BLaER1 (cell line): ENCODE results near the gene FAT2.

Experiments used
- H3K27ac ChIP-seq: shearing (Covaris generic); formaldehyde crosslinking; 2 replicates; pipeline ENCODE4 v1.8.1; 2022
- H3K27me3 ChIP-seq: shearing (Covaris generic); formaldehyde crosslinking; 2 replicates; pipeline ENCODE4 v1.8.1; 2022
- H3K36me3 ChIP-seq: shearing (Covaris generic); formaldehyde crosslinking; 2 replicates; pipeline ENCODE4 v1.8.1; 2022
- H3K4me1 ChIP-seq: shearing (Covaris generic); formaldehyde crosslinking; 2 replicates; pipeline ENCODE4 v1.8.1; 2022
- H3K4me2 ChIP-seq: shearing (Covaris generic); formaldehyde crosslinking; 2 replicates; pipeline ENCODE4 v1.8.1; 2022
- H3K4me3 ChIP-seq: shearing (Covaris generic); formaldehyde crosslinking; 2 replicates; pipeline ENCODE4 v1.8.1; 2022
- H3K9ac ChIP-seq: shearing (Covaris generic); formaldehyde crosslinking; 2 replicates; pipeline ENCODE4 v1.8.1; 2022
- H3K9me3 ChIP-seq: shearing (Covaris generic); formaldehyde crosslinking; 2 replicates; pipeline ENCODE4 v1.8.1; 2022
- H4K20me1 ChIP-seq: shearing (Covaris generic); formaldehyde crosslinking; 2 replicates; pipeline ENCODE4 v1.8.1; 2022
- Cebpa-rat ChIP-seq: shearing (Covaris generic); IDR thresholded peaks from 2 replicates; pipeline ENCODE4 v1.8.1; 2022

FAT2 gene

GRCh38 chr5:151557951-151558350 lies 33.2 kb downstream of the FAT2 start:
- H3K4me3 ChIP-seq, result no peak overlapping the region
- no peaks in the 10 kb centered on the region for H3K27me3 ChIP-seq
- H3K4me2 ChIP-seq, result no peak overlapping the region
- H3K4me1 ChIP-seq, result no peaks in the 10 kb centered on the region; the same call in 1 of the 2 replicates
- no peaks in the 10 kb centered on the region for H3K9me3 ChIP-seq
- no peaks in the 10 kb centered on the region for H4K20me1 ChIP-seq
- no peak overlapping the region for H3K27ac ChIP-seq
- H3K9ac ChIP-seq, result no peak overlapping the region
- no peak for TF ChIP-seq Cebpa-rat
- H3K36me3 ChIP-seq, result no peaks in the 10 kb centered on the region

- no peak for TF ChIP-seq Cebpa-rat
- Histone ChIP-seq H3K36me3 (no peaks in the 10 kb centered on the region), H3K9ac (no peak overlapping the region), H3K27me3 (no peaks in the 10 kb centered on the region), H3K4me2 (no peak overlapping the region), H3K9me3 (no peaks in the 10 kb centered on the region), H3K4me1 (no peaks in the 10 kb centered on the region; the same call in 1 of the 2 replicates), H4K20me1 (no peaks in the 10 kb centered on the region), H3K4me3 (no peak overlapping the region), H3K27ac (no peak overlapping the region)
These were observed 33.7 kb downstream of the FAT2 start for GRCh38 chr5:151557466-151557865.

- no peak for TF ChIP-seq Cebpa-rat
- Histone ChIP-seq H3K9ac (no peak overlapping the region), H3K27me3 (no peaks in the 10 kb centered on the region), H3K27ac (no peak overlapping the region), H3K4me2 (no peak overlapping the region), H4K20me1 (no peaks in the 10 kb centered on the region), H3K4me1 (no peaks in the 10 kb centered on the region; the same call in 1 of the 2 replicates), H3K4me3 (no peak overlapping the region), H3K9me3 (no peaks in the 10 kb centered on the region), H3K36me3 (no peaks in the 10 kb centered on the region)
These were observed 34.3 kb downstream of the FAT2 start for GRCh38 chr5:151556806-151557205.

GRCh38 chr5:151555760-151556576 lies 35.2 kb downstream of the FAT2 start:
- Histone ChIP-seq H3K9me3 (no peaks in the 10 kb centered on the region), H3K4me3 (no peak overlapping the region), H3K9ac (no peak overlapping the region), H3K4me2 (no peak overlapping the region), H3K36me3 (no peaks in the 10 kb centered on the region), H3K27me3 (no peaks in the 10 kb centered on the region), H3K4me1 (no peaks in the 10 kb centered on the region; the same call in 1 of the 2 replicates), H3K27ac (no peak overlapping the region), H4K20me1 (no peaks in the 10 kb centered on the region)
- TF ChIP-seq Cebpa-rat, result no peak

- no peak overlapping the region for H3K27ac ChIP-seq
- TF ChIP-seq Cebpa-rat, result no peak
- no peak overlapping the region for H3K4me3 ChIP-seq
- no peaks in the 10 kb centered on the region for H3K36me3 ChIP-seq
- no peaks in the 10 kb centered on the region; the same call in 1 of the 2 replicates for H3K4me1 ChIP-seq
- no peak overlapping the region for H3K9ac ChIP-seq
- H3K9me3 ChIP-seq, result no peaks in the 10 kb centered on the region
- H3K4me2 ChIP-seq, result no peak overlapping the region
- no peaks in the 10 kb centered on the region for H3K27me3 ChIP-seq
- H4K20me1 ChIP-seq, result no peaks in the 10 kb centered on the region
These were observed 37.4 kb downstream of the FAT2 start for GRCh38 chr5:151553695-151554094.

- H3K4me1 ChIP-seq, result no peaks in the 10 kb centered on the region; the same call in 1 of the 2 replicates
- no peak overlapping the region for H3K27ac ChIP-seq
- no peak overlapping the region for H3K4me3 ChIP-seq
- no peaks in the 10 kb centered on the region for H4K20me1 ChIP-seq
- TF ChIP-seq Cebpa-rat, result no peak
- H3K27me3 ChIP-seq, result no peaks in the 10 kb centered on the region
- no peaks in the 10 kb centered on the region for H3K9me3 ChIP-seq
- no peaks in the 10 kb centered on the region for H3K36me3 ChIP-seq
- no peak overlapping the region for H3K9ac ChIP-seq
- no peak overlapping the region for H3K4me2 ChIP-seq
These were observed 37.9 kb downstream of the FAT2 start for GRCh38 chr5:151553130-151553670.

GRCh38 chr5:151551985-151552384 lies 39.1 kb downstream of the FAT2 start:
- Histone ChIP-seq H4K20me1 (no peaks in the 10 kb centered on the region), H3K27me3 (no peaks in the 10 kb centered on the region), H3K4me1 (no peaks in the 10 kb centered on the region; the same call in 1 of the 2 replicates), H3K4me3 (no peak overlapping the region), H3K27ac (no peak overlapping the region), H3K36me3 (no peaks in the 10 kb centered on the region), H3K9ac (no peak overlapping the region), H3K4me2 (no peak overlapping the region), H3K9me3 (no peaks in the 10 kb centered on the region)
- TF ChIP-seq Cebpa-rat, result no peak

GRCh38 chr5:151550146-151550545 lies 41.0 kb downstream of the FAT2 start:
- H3K9me3 ChIP-seq, result no peaks in the 10 kb centered on the region
- no peaks in the 10 kb centered on the region for H3K27me3 ChIP-seq
- H3K9ac ChIP-seq, result no peak overlapping the region
- H3K36me3 ChIP-seq, result no peaks in the 10 kb centered on the region
- H4K20me1 ChIP-seq, result no peaks in the 10 kb centered on the region
- no peak for TF ChIP-seq Cebpa-rat
- H3K4me2 ChIP-seq, result no peak overlapping the region
- H3K4me3 ChIP-seq, result no peak overlapping the region
- H3K27ac ChIP-seq, result no peak overlapping the region
- no peaks in the 10 kb centered on the region for H3K4me1 ChIP-seq

GRCh38 chr5:151549713-151550112 lies 41.4 kb downstream of the FAT2 start:
- H3K4me3 ChIP-seq, result no peak overlapping the region

GRCh38 chr5:151547364-151547763 lies 43.8 kb downstream of the FAT2 start:
- no peak overlapping the region for H3K4me3 ChIP-seq
- no peak overlapping the region for H3K9ac ChIP-seq
- H3K27me3 ChIP-seq, result no peaks in the 10 kb centered on the region
- no peaks in the 10 kb centered on the region for H3K36me3 ChIP-seq
- H3K4me2 ChIP-seq, result no peak overlapping the region
- no peak for TF ChIP-seq Cebpa-rat
- H3K4me1 ChIP-seq, result no peaks in the 10 kb centered on the region
- H3K9me3 ChIP-seq, result no peaks in the 10 kb centered on the region
- H3K27ac ChIP-seq, result no peak overlapping the region
- no peaks in the 10 kb centered on the region for H4K20me1 ChIP-seq

More at GRCh38 chr5:151549713-151550112, 41.4 kb downstream of the FAT2 start:
- no peak overlapping the region for H3K27ac ChIP-seq
- no peaks in the 10 kb centered on the region for H3K4me1 ChIP-seq
- no peaks in the 10 kb centered on the region for H3K27me3 ChIP-seq
- H3K36me3 ChIP-seq, result no peaks in the 10 kb centered on the region
- TF ChIP-seq Cebpa-rat, result no peak
- no peaks in the 10 kb centered on the region for H3K9me3 ChIP-seq
- no peak overlapping the region for H3K4me2 ChIP-seq
- no peaks in the 10 kb centered on the region for H4K20me1 ChIP-seq
- no peak overlapping the region for H3K9ac ChIP-seq
